ENCODE measurements around the gene KRTAP12-4.
"Not testable (repeated sequence)": the region's sequence is repeated elsewhere in the genome, so short reads cannot be mapped to it uniquely, and the experiment has no call there.

The KRTAP12-4 gene

GRCh38 chr21:44630440-44630839 lies 24.0 kb downstream of the KRTAP12-4 start:
- no peak for DNase-seq (ENCODE audit: low spot score)

GRCh38 chr21:44628707-44629391 lies 25.6 kb downstream of the KRTAP12-4 start:
- DNase-seq (ENCODE audit: low spot score) = no peak

GRCh38 chr21:44627831-44628233 lies 26.6 kb downstream of the KRTAP12-4 start:
- not testable (repeated sequence) for DNase-seq (ENCODE audit: low spot score)

GRCh38 chr21:44627181-44627822 lies 27.2 kb downstream of the KRTAP12-4 start:
- not testable (repeated sequence) for DNase-seq (ENCODE audit: low spot score)

- no peak for DNase-seq (ENCODE audit: low spot score)
Measured at GRCh38 chr21:44626673-44627143, 27.8 kb downstream of the KRTAP12-4 start, which contains the start of gene KRTAP10-9. Gene KRTAP10-9, plus strand, starts transcription at chr21:44627093. Its CDS starts 79 bp downstream, at chr21:44627172.

GRCh38 chr21:44626262-44626661 lies 28.2 kb downstream of the KRTAP12-4 start:
- no peak for DNase-seq (ENCODE audit: low spot score)

GRCh38 chr21:44625756-44626155 lies 28.7 kb downstream of the KRTAP12-4 start:
- DNase-seq (ENCODE audit: low spot score) = no peak

GRCh38 chr21:44623575-44623974 lies 30.9 kb downstream of the KRTAP12-4 start:
- no peak for DNase-seq (ENCODE audit: low spot score)

GRCh38 chr21:44619886-44620285 lies 34.6 kb downstream of the KRTAP12-4 start:
- DNase-seq (ENCODE audit: low spot score) = no peak

- DNase-seq (ENCODE audit: low spot score) = no peak
Measured at GRCh38 chr21:44618909-44619308, 35.5 kb downstream of the KRTAP12-4 start.

GRCh38 chr21:44618504-44618903 lies 36.0 kb downstream of the KRTAP12-4 start:
- DNase-seq (ENCODE audit: low spot score) = no peak

- DNase-seq (ENCODE audit: low spot score) = no peak
Measured at GRCh38 chr21:44617071-44617501, 37.4 kb downstream of the KRTAP12-4 start.

- no peak for DNase-seq (ENCODE audit: low spot score)
Measured at GRCh38 chr21:44616591-44616926, 37.9 kb downstream of the KRTAP12-4 start.

- DNase-seq (ENCODE audit: low spot score) = no peak
Measured at GRCh38 chr21:44615911-44616590, 38.4 kb downstream of the KRTAP12-4 start.

- no peak for DNase-seq (ENCODE audit: low spot score)
Measured at GRCh38 chr21:44615466-44615865, 39.0 kb downstream of the KRTAP12-4 start.

GRCh38 chr21:44614961-44615391 lies 39.5 kb downstream of the KRTAP12-4 start:
- no peak for DNase-seq (ENCODE audit: low spot score)

- DNase-seq (ENCODE audit: low spot score) = no peak
Measured at GRCh38 chr21:44614161-44614631, 40.3 kb downstream of the KRTAP12-4 start.

GRCh38 chr21:44613386-44614155 lies 40.9 kb downstream of the KRTAP12-4 start:
- no peak for DNase-seq (ENCODE audit: low spot score)

GRCh38 chr21:44612669-44613229 lies 41.7 kb downstream of the KRTAP12-4 start:
- no peak for DNase-seq (ENCODE audit: low spot score)

- DNase-seq (ENCODE audit: low spot score) = no peak
Measured at GRCh38 chr21:44612029-44612486, 42.4 kb downstream of the KRTAP12-4 start, which contains the start of gene KRTAP10-8. Gene KRTAP10-8, plus strand, starts transcription at chr21:44612079. Its CDS starts 22 bp downstream, at chr21:44612101.

GRCh38 chr21:44611551-44611950 lies 42.9 kb downstream of the KRTAP12-4 start:
- DNase-seq (ENCODE audit: low spot score) = no peak
